Erythroblast (primary cell): ENCODE results near the gene SMLR1.

Source experiments
- GATA1 ChIP-seq: IDR thresholded peaks from 2 replicates; pipeline ENCODE4 v1.6.1; 2011; ENCODE audit warnings: low read depth, mild to moderate bottlenecking, control low read depth, low read length, moderate library complexity
- POLR2A ChIP-seq: IDR thresholded peaks from 2 replicates; pipeline ENCODE4 v1.6.1; 2011; ENCODE audit warnings: mild to moderate bottlenecking, low read length

GRCh38 chr6:130781557-130781956, 45.6 kb upstream of the SMLR1 start:
- TF ChIP-seq POLR2A (no peak), GATA1 (no peak)
